ENCODE data around the gene GALNT15.

GALNT15 gene

GRCh38 chr3:16150285-16150684 is 24.2 kb upstream of the GALNT15 start:
- in situ Hi-C loops (cut with HindIII; ENCODE audit: low sequenced_read_pairs) = no loop called here

GRCh38 chr3:16151109-16151508 is 23.4 kb upstream of the GALNT15 start:
- in situ Hi-C loops (cut with HindIII; ENCODE audit: low sequenced_read_pairs) = no loop called here

GRCh38 chr3:16168211-16168610 is 6.3 kb upstream of the GALNT15 start:
- in situ Hi-C loops (cut with HindIII; ENCODE audit: low sequenced_read_pairs) = loop anchor here (5.0 kb wide), 1 partner anchor 64 kb away; no protein-coding TSS in a partner anchor

GRCh38 chr3:16171009-16171408 is 3.5 kb upstream of the GALNT15 start:
- in situ Hi-C loops (cut with HindIII; ENCODE audit: low sequenced_read_pairs) = no loop called here

GRCh38 chr3:16171825-16172224 is 2.7 kb upstream of the GALNT15 start:
- in situ Hi-C loops (cut with HindIII; ENCODE audit: low sequenced_read_pairs) = no loop called here

- in situ Hi-C loops (cut with HindIII; ENCODE audit: low sequenced_read_pairs) = no loop called here
These were observed 1.0 kb upstream of the GALNT15 start for GRCh38 chr3:16173283-16174025.

- in situ Hi-C loops (cut with HindIII; ENCODE audit: low sequenced_read_pairs) = no loop called here
These were observed 489 bp upstream of the GALNT15 start for GRCh38 chr3:16174026-16174355.

- in situ Hi-C loops (cut with HindIII; ENCODE audit: low sequenced_read_pairs) = no loop called here
These were observed 759 bp downstream of the GALNT15 start for GRCh38 chr3:16174976-16175901.

- in situ Hi-C loops (cut with HindIII; ENCODE audit: low sequenced_read_pairs) = no loop called here
These were observed 2.0 kb downstream of the GALNT15 start for GRCh38 chr3:16176391-16177030.

- in situ Hi-C loops (cut with HindIII; ENCODE audit: low sequenced_read_pairs) = no loop called here
These were observed 2.9 kb downstream of the GALNT15 start for GRCh38 chr3:16177382-16177781.

- in situ Hi-C loops (cut with HindIII; ENCODE audit: low sequenced_read_pairs) = no loop called here
These were observed 3.6 kb downstream of the GALNT15 start for GRCh38 chr3:16177962-16178627.

- in situ Hi-C loops (cut with HindIII; ENCODE audit: low sequenced_read_pairs) = no loop called here
These were observed 4.1 kb downstream of the GALNT15 start for GRCh38 chr3:16178628-16178988.

- in situ Hi-C loops (cut with HindIII; ENCODE audit: low sequenced_read_pairs) = no loop called here
These were observed 4.8 kb downstream of the GALNT15 start for GRCh38 chr3:16179261-16179660.

GRCh38 chr3:16179771-16180736 is 5.6 kb downstream of the GALNT15 start:
- in situ Hi-C loops (cut with HindIII; ENCODE audit: low sequenced_read_pairs) = no loop called here

- in situ Hi-C loops (cut with HindIII; ENCODE audit: low sequenced_read_pairs) = no loop called here
These were observed 6.3 kb downstream of the GALNT15 start for GRCh38 chr3:16180737-16181134.

GRCh38 chr3:16181361-16181760 is 6.9 kb downstream of the GALNT15 start:
- in situ Hi-C loops (cut with HindIII; ENCODE audit: low sequenced_read_pairs) = no loop called here

- in situ Hi-C loops (cut with HindIII; ENCODE audit: low sequenced_read_pairs) = no loop called here
These were observed 7.7 kb downstream of the GALNT15 start for GRCh38 chr3:16182183-16182582.

GRCh38 chr3:16182612-16183011 is 8.1 kb downstream of the GALNT15 start:
- in situ Hi-C loops (cut with HindIII; ENCODE audit: low sequenced_read_pairs) = no loop called here

GRCh38 chr3:16183082-16183481 is 8.6 kb downstream of the GALNT15 start:
- in situ Hi-C loops (cut with HindIII; ENCODE audit: low sequenced_read_pairs) = no loop called here
